RWPE2 (cell line): ENCODE data around the gene IL17RA.

Experiments used
- ATAC-seq: fragments of 200-7000 bp; cut with Tn5 transposase; 3 replicates; pipeline ENCODE4 v1.9.1; 2021; ENCODE audit warnings: low read depth
- DNase-seq: peaks from one replicate; pipeline ENCODE4 v3.0.0-alpha.2; 2020; ENCODE audit warnings: low spot score
- H3K27ac ChIP-seq: fragments of 450-650 bp; 2 replicates; pipeline ENCODE4 v1.5.1; 2017; ENCODE audit warnings: mild to moderate bottlenecking; ENCODE audit not compliant: poor library complexity, severe bottlenecking
- H3K27me3 ChIP-seq: fragments of 250-450 bp; sonication (Bioruptor Pico); 2 replicates; pipeline ENCODE4 v1.5.1; 2021; ENCODE audit warnings: mild to moderate bottlenecking, moderate library complexity; ENCODE audit not compliant: insufficient read depth, poor library complexity, severe bottlenecking
- H3K36me3 ChIP-seq: fragments of 250-450 bp; sonication (Bioruptor Pico); 2 replicates; pipeline ENCODE4 v1.5.1; 2020; ENCODE audit warnings: low read depth, mild to moderate bottlenecking, moderate library complexity
- H3K4me1 ChIP-seq: fragments of 250-450 bp; sonication (Bioruptor Pico); 2 replicates; pipeline ENCODE4 v1.5.1; 2021; ENCODE audit warnings: mild to moderate bottlenecking, moderate library complexity; ENCODE audit not compliant: insufficient read depth, poor library complexity, severe bottlenecking
- H3K4me3 ChIP-seq: fragments of 250-450 bp; sonication (Bioruptor Pico); 2 replicates; pipeline ENCODE4 v1.5.1; 2021; ENCODE audit warnings: mild to moderate bottlenecking, moderate library complexity; ENCODE audit not compliant: severe bottlenecking
- H3K9me3 ChIP-seq: fragments of 250-450 bp; sonication (Bioruptor Pico); 2 replicates; pipeline ENCODE4 v1.5.1; 2021; ENCODE audit warnings: mild to moderate bottlenecking, moderate library complexity; ENCODE audit not compliant: severe bottlenecking
- TF ChIP-seq, protein P1 (sequence below): fragments of 450-650 bp; IDR thresholded peaks from one replicate; pipeline ENCODE4 v1.5.1; 2017; ENCODE audit warnings: mild to moderate bottlenecking, moderate library complexity; ENCODE audit not compliant: poor library complexity, severe bottlenecking

The IL17RA gene

DNA sequence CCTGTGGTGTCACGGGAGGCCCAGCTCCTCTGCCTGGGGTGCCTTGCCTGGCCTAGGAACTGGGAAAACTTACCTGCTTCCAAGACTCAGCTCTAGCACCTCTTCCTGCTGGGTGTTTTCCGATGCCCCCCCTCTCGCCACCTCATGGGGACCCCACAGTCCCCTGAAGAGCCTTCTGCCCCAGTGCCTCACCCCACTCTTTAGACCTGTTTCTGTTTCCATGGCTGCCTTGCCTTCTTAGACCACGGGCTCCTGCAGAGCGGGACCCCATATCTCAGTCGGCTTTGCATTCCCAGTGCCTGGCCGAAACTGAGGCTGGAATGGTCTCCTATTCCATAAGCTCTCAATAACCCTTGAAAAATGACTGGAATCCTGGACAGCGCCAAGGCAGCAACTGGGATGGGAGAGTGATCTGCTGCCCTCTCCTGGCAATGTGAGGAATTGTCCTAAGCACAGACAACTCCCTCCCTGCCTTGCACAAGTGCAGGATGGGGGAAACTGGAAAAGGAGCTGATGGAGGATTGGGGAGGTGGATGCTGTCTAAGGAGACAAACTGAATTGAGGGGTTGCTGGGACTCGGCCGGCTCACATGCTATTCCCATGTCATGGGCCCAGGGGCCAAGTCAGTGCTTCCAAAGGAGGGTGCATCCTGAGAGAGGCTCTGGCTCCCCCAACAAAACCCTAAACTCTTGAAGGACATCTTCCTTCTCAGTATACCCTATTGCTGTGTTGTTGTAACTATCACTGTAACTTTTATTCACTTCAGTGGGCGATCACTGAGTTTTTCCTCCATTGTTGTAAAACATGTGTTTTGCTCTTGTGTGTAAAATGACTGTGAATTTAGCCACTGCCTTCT is 26.6 kb upstream of the IL17RA start:
- Histone ChIP-seq H3K36me3 (peaks cover 12% of the 10 kb centered on the region), H3K9me3 (no peaks in the 10 kb centered on the region), H3K4me1 (no peaks in the 10 kb centered on the region), H3K27ac (no peak overlapping the region), H3K27me3 (no peaks in the 10 kb centered on the region), H3K4me3 (no peak overlapping the region)
- TF ChIP-seq, protein P1, sequence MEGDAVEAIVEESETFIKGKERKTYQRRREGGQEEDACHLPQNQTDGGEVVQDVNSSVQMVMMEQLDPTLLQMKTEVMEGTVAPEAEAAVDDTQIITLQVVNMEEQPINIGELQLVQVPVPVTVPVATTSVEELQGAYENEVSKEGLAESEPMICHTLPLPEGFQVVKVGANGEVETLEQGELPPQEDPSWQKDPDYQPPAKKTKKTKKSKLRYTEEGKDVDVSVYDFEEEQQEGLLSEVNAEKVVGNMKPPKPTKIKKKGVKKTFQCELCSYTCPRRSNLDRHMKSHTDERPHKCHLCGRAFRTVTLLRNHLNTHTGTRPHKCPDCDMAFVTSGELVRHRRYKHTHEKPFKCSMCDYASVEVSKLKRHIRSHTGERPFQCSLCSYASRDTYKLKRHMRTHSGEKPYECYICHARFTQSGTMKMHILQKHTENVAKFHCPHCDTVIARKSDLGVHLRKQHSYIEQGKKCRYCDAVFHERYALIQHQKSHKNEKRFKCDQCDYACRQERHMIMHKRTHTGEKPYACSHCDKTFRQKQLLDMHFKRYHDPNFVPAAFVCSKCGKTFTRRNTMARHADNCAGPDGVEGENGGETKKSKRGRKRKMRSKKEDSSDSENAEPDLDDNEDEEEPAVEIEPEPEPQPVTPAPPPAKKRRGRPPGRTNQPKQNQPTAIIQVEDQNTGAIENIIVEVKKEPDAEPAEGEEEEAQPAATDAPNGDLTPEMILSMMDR, result peak; percentile 90
- DNase-seq, result no peak
- peak; percentile 82 for ATAC-seq

DNA sequence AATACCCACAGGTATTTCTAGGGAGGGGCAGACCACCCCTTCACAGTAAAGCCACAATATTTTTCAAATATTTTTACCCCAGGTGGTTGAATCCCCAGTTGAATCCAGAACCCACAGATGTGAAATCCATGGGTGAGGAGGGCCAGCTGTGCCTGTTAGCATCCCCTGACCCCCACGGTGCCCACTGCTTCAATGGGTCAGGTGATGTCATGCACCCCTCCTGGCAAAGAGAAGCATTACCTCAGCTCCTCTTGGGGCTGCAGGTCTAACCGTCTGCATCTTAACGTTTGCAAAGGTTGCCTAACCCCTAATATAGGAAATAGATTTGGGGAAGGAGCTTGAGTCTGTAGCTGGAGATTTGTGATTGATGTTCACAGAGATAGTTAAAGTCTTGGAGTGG is 24.7 kb upstream of the IL17RA start:
- no peaks in the 10 kb centered on the region for H3K27me3 ChIP-seq

DNA sequence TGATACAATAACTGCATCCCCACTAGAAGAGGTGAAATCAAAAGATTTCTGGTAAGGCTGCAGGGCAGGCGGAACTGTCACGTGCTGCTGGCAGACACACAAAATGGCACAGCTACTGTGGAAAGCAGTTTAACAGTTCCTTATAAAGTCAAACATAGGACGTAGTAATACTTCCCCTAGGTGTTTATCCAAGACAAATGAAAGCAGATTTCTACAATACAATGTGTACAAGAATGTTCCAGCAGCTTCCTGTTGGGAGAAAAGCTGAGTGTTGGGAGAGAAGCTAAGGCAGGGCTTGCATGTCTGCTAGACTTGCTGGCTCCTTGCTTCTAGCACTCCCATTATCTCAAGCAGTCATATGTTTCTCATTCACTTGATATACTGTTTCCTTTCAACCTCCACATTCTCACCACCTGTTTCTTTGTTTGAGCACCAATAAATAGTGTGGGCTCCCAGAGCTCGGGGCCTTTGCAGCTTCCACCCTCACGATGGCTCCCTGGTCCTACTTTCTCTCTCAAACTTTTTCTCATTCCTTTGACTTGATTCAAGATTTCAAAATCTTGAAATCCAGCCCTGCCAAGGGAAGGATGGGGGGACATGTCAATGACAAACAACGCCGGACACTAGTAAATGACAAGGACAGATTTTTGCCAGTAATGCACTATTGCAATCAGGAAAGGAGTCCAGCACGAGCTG is 21.2 kb upstream of the IL17RA start:
- no peak overlapping the region for H3K4me3 ChIP-seq
- TF ChIP-seq, protein P1, result no peak
- DNase-seq (no peak), ATAC-seq (no peak)
- H3K27ac ChIP-seq, result no peak overlapping the region
- H3K36me3 ChIP-seq, result no peaks in the 10 kb centered on the region
- H3K9me3 ChIP-seq, result no peaks in the 10 kb centered on the region
- H3K4me1 ChIP-seq, result no peaks in the 10 kb centered on the region
- H3K27me3 ChIP-seq, result no peaks in the 10 kb centered on the region

More for the DNA sequence above, 24.7 kb upstream of the IL17RA start:
- no peaks in the 10 kb centered on the region for H3K9me3 ChIP-seq
- H3K4me1 ChIP-seq, result no peaks in the 10 kb centered on the region
- ATAC-seq (no peak), DNase-seq (no peak)
- TF ChIP-seq, protein P1, result no peak
- H3K4me3 ChIP-seq, result no peak overlapping the region
- no peak overlapping the region for H3K27ac ChIP-seq
- peaks cover 5% of the 10 kb centered on the region; the same call in 1 of the 2 replicates for H3K36me3 ChIP-seq

DNA sequence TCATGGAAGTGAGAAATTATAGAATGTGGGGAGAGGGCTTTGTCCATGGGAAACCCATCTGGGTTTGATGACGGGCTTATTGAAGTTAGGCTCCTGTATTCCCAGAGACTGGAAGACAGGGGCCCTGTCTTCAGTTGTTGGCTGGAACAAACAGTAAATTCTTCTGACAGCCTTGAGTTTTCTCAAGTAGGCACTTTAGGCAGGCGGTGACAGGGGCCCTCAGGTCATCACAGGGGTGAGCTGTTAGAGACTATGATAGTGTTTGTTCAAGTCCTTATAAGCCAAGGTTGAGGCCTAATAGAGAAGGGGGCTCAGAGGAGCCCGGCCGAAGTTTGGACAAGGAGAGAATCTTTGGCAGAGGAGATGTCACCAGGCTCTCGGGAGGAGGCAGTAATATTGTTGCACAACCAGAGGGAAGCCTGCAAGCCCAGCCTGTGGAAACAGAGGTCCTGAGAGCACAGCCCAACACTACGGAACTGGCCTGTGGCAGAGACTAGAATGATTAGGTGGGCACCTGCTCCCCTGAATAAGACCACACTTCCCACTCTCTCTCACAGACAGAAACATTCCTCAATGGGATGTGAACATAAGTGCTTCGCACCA is 20.2 kb upstream of the IL17RA start:
- DNase-seq, result no peak
- Histone ChIP-seq H3K36me3 (no peaks in the 10 kb centered on the region), H3K4me1 (no peaks in the 10 kb centered on the region), H3K27me3 (no peaks in the 10 kb centered on the region), H3K9me3 (no peaks in the 10 kb centered on the region), H3K4me3 (no peak overlapping the region), H3K27ac (no peak overlapping the region)
- TF ChIP-seq, protein P1, result no peak
- ATAC-seq, result no peak
